ENCODE measurements around the gene LGALS14. TPM values are rescaled to one million over a fixed set of nuclear protein-coding genes. Genes with fewer than 3 reads are reported as not detected.
"Not testable (repeated sequence)": the region's sequence is repeated elsewhere in the genome, so short reads cannot be mapped to it uniquely, and the experiment has no call there.

The LGALS14 gene
- total RNA-seq, 1 donor from 2014 or later, result not detected

DNA sequence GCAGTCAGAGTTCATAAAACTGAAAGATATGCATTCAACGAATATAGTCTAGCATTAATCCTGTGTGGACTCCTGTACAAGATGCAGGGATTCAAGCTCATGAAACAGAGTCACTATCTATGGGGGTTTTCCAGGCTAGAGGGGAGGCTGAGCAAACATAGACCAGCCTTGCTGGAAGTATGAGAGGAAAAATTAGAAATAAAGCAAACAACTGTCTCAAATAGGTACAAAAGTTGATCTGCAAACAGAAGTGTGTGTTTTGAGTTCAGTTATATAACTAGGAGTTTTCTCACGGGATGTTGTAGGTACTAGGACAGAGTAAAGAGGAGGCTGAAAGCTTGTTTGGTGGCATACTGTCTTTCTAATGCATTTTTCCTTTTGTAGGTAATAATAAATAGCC, 8.5 kb upstream of the LGALS14 start:
- no peak for DNase-seq (ENCODE audit: low spot score)

DNA sequence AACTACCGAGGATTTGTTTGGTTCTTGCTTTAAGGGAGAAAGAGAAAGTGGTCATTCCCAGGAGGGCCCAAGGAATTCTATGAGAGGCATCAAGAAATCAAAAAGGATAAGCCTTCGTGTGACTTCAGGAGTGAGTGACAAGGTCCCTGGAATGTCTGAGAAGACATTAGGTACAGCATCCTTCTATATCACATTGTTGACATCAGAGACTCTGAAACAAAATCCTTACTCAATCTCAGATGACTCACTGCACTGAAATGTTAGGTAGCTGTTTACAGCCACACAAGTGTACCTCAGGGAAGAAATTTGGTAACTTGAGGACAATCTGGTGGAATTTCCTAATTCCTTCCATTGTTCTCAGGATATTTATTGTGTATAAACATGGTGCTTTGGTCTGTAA, 7.9 kb upstream of the LGALS14 start:
- no peak for DNase-seq (ENCODE audit: low spot score)

DNA sequence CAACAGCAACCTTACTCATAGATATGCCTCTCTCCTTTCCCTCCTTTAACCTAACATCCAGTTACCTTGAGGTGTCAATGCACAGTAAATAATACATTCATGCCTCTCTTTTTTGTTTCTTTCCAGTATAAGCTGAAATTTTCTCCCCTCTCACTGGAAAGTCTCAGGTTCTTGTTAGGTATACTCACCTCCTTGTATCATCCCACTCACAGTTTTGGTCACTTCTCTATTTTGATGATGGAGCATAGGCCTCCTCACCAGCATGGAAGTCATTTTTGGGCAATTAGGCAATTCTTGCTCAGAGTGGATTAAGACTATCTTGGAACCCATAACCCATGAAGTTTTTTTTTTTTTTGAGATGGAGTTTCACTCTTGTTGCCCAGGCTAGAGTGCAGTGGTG, 5.7 kb upstream of the LGALS14 start:
- no peak for DNase-seq (ENCODE audit: low spot score)

DNA sequence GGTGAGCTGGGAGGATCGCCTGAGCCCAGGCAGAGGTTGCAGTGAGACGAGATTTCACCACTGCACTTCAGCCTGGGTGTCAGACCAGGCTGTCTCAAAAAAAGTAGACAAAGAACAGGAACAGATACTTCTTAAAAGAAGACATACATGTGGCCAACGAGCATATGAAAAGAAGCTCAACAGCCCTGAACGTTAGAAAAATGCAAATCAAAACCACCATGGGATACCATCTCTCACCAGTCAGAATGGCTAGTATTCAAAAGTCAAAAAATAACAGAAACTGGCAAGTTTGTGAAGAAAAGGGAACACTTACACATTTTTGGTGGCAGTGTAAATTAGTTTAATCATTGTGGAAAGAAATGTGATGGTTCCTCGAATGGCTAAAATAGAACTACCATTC, 3.0 kb upstream of the LGALS14 start:
- no peak for DNase-seq (ENCODE audit: low spot score)

DNA sequence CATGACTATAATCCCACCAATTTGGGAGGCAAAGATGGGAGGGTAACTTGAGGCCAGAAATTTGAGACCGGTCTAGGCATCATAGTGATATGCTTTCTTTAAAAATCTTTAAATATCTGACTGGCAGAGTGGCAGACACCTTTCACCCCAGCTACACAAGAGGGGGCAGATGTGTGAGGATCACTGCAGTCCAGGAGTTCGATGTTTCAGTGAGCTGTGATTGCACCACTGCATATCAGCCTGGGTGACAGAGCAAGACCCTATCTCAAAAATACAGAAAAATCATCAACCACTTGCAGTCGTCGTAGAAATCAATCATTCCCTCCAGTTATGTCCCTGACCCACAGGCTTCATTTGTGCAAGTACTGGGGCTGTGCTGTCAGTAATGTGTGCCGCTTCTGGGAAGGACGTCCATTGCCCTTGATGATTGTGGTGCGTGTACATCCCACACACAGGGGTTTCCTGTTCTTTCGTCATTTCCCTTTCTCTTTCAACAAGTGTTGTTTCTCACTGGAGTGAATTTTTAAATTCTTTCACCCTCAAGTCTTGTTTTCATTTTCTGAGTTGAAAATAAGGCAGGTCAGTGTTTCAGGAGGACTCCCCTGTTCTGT, 1.4 kb downstream of the LGALS14 start:
- no peak for DNase-seq (ENCODE audit: low spot score)

DNA sequence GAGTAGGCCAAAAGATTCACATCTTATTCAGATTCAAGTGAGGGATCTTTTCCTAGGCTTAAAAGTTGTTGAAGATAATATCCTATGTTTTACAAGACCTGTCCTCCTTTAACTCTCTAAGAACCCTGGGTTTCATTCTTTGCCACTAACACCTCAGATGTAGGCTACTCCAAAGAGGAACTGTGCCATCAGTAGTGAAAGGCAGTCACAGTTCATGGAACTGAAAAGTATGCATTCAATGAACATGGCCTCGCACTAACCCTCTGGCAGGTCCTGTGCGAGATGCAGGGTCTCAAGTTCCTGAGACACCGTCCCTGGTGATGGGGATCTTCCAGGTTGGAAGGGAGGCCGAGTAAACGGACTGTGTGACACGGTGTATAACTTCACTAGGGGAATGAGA, 4.3 kb downstream of the LGALS14 start:
- DNase-seq (ENCODE audit: low spot score), result no peak

DNA sequence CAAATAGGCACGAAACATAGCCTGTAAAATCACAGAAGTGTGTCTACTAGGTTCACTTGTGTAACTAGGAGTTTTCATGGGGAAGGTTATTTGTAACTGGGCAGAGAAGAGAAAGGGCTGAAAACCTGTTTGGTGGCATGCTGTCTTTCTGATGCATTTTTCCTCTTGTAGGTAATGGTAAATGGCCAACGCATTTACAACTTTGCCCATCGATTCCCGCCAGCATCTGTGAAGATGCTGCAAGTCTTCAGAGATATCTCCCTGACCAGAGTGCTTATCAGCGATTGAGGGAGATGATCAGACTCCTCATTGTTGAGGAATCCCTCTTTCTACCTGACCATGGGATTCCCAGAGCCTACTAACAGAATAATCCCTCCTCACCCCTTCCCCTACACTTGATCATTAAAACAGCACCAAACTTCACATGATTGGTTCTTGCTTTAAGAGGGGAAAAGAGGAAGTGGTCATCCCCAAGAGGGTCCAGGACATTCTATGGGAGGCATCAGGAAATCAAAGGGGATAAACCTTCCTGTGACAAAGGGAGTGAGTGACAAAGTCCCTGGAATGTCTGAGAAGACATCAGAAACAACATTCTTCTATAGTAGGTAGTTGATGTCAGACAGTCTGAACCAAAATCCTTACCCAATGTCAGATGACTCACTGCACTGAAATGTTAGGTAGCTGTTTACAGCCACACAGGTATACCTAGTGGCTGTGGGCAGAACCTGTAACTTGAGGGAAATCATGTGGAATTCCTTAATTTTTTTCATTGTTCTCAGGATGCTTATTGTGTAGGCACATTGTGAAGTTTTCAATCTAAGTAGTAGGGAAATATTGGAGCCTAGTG, 5.0 kb downstream of the LGALS14 start:
- DNase-seq (ENCODE audit: low spot score), result no peak

DNA sequence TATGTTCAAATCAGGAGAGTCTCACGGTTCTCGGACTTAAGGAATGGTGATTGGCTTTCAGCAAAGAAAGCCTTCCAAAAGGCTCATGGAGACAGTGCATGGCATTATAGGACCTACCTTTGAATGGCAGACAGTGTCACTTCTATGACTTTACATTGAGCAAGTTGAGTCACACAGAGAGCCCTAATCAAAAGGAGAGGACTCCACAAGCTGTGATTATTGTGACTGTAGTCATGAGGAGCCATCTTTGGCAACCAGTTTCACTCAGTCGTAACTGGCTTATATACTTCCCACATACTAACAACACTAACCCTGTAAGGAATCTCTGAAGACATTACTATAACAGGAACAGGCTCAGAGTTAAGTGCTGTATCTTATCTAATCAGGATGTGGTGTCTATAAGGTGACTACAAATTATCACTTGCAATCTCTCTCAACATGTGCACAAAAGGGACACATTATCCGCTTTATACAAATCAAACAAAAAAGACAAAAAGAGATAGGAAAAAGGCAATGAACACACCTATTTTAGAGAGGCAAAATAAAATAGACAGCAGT, 6.1 kb downstream of the LGALS14 start:
- no peak for DNase-seq (ENCODE audit: low spot score)

DNA sequence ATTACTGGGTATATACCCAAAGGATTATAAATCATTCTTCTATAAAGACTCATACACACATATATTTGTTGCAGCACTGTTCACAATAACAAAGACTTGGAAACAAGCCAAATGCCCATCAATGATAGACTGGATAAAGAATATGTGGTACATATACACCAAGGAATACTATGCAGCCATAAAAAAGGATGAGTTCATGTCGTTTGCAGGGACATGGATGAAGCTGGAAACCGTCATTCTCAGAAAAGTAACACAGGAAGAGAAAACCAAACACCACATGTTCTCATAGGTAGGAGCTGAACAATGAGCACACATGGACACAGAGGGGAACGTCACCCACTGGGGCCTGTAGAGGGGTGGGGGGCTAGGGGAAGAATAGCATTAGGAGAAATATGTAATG, 15.9 kb downstream of the LGALS14 start:
- not testable (repeated sequence) for DNase-seq (ENCODE audit: low spot score)

DNA sequence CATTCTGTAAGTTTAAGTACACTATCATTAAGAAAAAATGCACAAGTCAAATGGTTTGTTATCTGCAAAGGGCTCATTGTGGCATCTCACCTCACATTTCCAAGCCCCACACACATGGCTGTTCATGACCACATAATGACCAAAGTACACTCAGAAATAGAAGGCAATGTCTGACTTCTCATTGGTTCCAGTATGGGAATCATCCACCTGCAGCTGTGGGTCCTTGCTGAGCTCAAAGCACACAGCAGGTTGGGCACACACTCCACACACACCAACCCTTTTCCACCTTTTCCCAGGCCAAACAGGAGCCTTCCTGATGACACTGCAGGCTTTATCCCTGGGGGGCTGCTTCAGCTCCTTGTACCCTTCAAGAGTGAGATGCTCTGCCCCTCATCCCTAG, 21.7 kb downstream of the LGALS14 start:
- DNase-seq (ENCODE audit: low spot score), result no peak

DNA sequence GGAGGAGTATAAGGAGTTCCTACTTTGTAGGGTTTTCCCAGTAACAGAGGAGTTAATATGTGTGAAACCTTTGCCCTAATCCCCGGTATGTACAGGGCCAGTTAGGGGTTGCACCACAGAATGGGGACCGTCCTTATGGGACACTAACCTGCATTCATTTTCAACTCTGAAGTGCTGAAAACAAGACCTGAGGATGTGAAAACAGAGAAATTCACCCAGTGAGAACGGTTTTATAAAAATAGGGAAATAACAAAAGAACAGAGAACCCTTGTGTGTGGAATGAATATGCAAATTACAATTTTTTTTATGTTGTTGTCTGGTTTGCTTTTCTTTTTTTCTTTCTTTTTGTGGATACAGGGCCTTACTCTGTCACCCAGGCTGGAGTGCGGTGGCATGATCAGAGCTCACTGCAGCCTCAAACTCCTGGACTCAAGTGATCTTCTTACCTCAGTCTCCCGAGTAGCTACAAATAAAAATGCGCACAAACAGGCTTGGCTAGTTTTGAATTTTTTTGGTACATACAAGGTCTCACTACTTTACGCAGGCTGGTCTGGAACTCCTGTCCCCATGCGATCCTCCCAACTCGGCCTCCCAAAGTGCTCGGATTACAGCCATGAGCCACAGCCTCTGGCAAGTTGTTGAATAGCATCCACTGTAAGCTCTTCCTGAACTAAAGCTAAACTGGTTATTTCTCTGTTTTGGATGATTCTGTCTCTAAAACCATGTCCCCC, 23.0 kb downstream of the LGALS14 start:
- no peak for DNase-seq (ENCODE audit: low spot score)

DNA sequence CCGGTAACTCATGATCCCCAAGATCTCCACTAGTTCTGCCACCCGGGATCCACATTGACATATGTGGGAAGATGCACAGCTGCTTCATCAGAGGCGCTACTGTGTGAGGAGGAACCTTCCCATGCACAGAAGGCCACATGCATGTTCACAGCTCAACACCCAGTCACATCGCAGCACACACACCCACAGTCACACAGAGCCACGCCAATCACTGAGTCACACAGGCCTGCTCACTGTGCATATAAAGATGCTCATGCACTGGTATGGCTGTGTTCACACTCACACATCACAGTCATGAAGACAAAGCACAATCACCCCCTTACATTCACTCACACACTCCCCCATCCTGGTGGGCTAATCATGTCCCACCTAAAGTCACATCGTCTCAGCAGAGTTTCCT, 23.8 kb downstream of the LGALS14 start:
- no peak for DNase-seq (ENCODE audit: low spot score)

DNA sequence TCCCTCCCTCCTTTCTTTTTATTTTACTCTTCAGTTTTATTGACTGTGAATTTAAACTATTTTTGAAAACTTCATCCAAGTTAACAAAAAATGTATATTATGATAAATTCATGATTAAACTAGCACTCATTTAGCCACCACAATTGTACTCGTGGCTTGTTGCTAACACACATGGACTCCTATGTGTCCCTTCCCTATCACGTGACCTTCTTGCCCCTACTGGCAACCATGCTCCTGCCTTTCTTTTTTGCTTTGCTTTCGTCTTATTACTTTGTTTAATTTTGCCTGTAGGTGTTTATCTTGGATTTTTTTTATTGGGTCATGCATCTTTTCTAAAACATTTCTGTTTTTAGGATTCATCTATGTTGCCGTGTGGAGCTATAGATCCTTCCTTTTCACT, 25.3 kb downstream of the LGALS14 start:
- no peak for DNase-seq (ENCODE audit: low spot score)

DNA sequence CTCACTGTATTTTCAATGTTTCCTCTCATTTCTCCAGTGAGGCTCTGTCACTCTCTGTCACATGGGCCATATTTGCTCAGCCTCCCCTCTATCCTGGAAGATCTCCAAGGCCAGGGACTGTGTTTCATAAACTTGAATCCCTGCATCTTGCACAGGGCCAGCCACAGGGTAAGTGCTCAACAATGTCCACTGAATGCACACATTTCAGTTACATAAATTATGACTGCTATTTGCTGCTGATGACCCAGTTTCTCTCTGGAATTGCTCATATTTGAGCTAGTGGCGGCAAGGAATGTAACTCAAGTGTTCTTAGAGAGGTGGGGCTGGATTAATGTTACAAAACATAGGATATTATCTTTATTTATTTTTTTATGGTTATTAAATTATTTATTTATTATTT, 27.4 kb downstream of the LGALS14 start:
- no peak for DNase-seq (ENCODE audit: low spot score)

DNA sequence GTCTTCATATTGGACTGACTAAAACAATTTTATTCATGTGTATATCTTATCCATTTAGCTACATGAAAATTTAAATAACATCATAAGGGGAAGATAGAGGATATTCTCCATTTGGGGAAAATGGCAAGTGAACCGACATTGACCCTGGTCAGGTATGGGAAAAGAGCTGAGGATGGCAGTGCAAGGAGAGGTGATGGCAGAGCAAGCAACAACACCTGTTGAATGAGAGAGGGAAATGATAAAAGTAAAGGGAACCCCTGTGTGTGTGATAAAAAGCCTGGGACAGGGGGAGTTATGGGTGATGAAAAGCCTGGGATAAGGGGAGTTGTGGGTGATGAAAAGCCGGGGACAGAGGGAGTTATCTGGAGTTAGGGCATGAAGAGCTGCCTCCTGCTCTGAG, 29.6 kb downstream of the LGALS14 start:
- no peak for DNase-seq (ENCODE audit: low spot score)

DNA sequence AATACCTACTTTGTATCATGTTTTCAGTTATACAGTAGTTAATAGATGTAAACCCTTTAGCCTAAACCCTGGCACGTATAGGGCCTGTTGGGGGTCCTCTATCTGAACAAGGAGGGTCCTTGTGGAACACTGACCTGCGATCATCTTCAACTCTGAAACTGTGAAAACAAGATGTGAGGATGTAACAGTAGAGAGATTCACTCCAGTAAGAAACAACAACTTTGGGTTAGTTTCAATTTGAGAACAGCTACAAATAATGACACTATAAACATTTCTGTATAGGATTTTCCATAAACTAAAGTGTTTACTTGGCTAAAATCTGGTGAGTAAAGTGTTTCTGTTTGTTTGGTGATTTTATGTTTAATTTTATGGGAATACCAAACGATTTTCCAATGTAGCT, 31.4 kb downstream of the LGALS14 start:
- no peak for DNase-seq (ENCODE audit: low spot score)

DNA sequence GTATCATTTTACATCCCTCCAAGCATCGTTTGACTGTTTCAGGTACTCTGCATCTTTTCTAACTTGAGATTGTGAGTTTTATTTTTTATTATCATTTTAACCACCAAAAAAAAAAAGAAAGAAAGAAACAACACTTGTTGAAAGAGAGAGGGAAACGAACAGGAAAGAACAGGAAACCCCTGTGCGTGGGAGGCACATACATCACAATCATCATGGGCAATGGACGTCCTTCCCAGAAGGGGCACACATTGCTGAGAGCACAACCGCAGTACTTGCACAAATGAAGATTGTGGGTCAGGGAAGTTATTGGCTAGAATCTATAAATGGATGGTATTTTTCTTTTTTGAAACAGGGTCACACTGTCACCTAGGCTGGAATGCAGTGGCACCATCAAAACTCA, 31.8 kb downstream of the LGALS14 start:
- DNase-seq (ENCODE audit: low spot score), result no peak

DNA sequence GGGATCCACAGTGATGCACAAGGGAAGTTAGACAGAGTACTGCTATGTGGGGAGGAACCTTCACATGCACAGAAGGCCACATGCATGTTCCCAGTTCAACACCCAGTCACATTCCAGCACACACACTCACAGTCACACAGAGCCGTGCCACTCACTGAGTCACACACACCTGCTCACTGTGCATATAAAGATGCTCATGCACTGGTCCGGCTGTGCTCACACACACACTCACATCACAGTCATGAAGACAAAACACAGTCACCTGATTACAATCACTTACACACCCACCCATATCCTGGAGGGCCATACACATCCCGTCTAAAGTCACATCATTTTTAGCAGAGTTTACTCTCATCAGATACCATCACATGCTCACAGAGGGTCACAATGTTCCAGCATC, 33.1 kb downstream of the LGALS14 start:
- no peak for DNase-seq (ENCODE audit: low spot score)

DNA sequence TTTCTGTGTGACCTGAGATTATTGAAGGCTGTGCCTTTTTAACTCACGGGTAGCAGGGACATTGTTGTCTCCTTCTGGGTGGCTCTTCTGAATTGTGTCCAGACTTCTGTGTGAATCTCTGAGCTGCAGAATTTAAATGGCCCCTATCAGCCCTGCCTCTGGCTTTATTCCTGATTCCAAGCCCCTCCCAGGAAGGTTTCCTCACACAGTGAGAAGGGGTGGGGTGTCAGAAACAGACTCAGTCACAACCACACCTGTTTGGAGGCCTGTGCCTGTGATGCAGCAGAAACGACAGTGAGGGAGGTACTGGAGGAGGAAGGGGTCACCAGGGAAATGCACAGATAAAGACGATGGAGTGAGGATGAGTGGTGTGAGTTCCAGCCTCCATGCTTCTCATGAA, 33.6 kb downstream of the LGALS14 start, which contains the start of gene CLC:
TSS of gene CLC (minus strand) at position 139 of the 400 bp plus-strand sequence. CDS start at position 62, 77 bp downstream.
- no peak for DNase-seq (ENCODE audit: low spot score)

DNA sequence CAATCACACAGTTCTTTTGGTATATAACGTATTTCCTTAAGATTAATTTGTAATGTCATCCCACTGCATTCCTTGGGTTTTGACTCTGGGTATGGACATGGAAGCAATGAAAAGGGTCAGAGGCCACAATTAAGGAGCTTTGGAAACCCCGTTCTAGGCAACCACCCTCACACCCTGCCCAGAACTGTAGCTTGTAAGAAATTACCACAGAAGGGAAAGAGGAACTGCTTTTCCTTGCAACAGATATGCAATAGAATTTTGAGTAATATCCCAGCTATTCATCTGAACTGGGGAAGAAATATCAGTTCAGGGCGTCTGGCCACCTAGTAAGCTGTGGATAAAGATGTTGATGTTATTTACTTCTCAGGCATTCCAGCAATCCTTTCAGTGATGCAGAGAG, 34.5 kb downstream of the LGALS14 start:
- DNase-seq (ENCODE audit: low spot score), result no peak

DNA sequence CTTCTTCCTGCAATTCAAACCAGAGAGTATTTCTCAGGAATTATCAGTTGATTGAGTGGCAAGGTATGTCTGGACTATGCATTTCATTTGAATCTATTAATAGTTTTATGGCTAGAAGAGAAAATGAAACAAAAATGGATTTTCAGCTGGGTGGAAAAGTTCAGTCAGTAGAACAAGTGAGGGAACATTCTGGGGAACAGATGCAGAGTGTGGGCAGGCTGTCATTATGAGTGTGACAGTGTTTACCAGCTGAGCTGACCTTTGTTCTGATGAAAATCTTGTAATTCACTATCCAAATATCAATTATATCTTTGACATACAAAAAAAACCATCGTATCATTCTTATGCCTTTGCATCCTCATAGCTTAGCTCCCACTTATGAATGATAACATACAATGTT, 36.1 kb downstream of the LGALS14 start:
- DNase-seq (ENCODE audit: low spot score), result no peak

DNA sequence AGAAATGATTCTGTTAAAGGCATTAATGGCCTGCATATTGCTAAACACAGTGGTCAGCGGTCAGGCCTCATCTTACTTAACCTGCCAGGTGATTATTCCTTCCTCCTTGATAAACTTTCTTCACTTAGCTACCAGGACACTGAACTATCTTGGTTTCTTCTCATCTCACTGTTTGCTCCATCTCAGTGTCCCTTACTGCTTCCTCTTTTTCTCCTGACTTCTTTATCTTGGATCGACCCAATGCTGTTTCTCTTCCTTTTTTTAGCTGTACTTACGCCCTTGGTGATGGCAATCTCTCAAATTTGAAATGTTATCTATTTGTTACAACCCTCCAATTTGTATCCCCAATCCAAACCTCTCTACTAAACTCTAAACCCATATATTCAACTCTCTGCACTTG, 41.4 kb downstream of the LGALS14 start:
- DNase-seq (ENCODE audit: low spot score), result no peak

All from ureter (tissue), 1 donor.